GM10248 (cell line): Measurements from ENCODE around the gene RRP12.

ENCODE experiments used
- CTCF ChIA-PET: fragments of 300-600 bp; sonication (Branson Sonifier 250); formaldehyde crosslinking; extraction: SDS; loops from one replicate; lab custom pipeline; 2021; ENCODE audit warnings: antibody characterized with exemption; lab: Yijun Ruan, JAX
- POLR2A ChIA-PET: fragments of 350-650 bp; sonication (Branson Sonifier 250); formaldehyde crosslinking; extraction: SDS; loops from one replicate; lab custom pipeline; 2020; ENCODE audit warnings: antibody characterized with exemption; lab: Yijun Ruan, JAX
- DNase-seq: peaks from one replicate; pipeline ENCODE4 v3.0.0; 2012; ENCODE audit errors: extremely low spot score
- TF ChIP-seq, protein P1 (sequence below): IDR thresholded peaks from 2 replicates; pipeline ENCODE4 v1.5.1; 2012; ENCODE audit warnings: mild to moderate bottlenecking, low read depth; ENCODE audit errors: extremely low read depth, missing control alignments, control extremely low read depth

Gene RRP12

DNA sequence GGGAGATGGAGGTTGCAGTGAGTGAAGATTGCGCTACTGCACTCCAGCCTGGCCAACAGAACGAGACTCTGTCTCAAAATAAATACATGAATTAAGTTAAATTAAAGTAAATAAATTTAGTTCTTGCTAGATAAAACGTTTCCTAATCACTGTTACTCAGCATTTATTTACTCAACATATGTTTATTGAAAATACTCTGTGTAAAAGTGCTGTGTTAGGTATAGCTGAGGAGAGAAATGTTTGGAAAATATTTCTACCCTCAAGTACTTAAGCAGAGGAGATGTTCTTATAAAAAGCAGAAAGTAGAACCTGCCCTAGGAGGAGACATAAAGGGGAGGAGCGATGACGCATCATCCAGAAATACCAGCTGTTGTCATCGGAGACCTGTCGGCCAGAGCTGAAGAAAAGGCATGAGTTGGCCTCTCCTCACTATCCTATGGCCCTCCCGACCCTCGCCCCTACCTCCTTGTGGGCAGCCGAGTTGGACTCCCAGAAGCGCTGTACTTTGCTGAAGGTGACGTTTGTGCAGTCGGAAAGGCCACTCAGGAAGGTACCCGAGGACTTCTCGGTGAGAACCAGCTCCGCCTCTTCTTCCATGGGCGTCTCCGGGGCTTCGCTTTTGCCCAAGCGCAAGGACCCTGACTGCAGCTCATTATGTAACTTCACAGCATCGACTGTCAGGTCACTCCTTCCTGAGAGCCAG is 1.1 kb downstream of the RRP12 start:
- POLR2A ChIA-PET: interaction anchor here (1.2 to 1.5 kb wide), 2 partner anchors 12 to 13 kb away, joined by 5 to 9 read pairs; no protein-coding TSS in a partner anchor
- no peak for DNase-seq
- TF ChIP-seq, protein P1, sequence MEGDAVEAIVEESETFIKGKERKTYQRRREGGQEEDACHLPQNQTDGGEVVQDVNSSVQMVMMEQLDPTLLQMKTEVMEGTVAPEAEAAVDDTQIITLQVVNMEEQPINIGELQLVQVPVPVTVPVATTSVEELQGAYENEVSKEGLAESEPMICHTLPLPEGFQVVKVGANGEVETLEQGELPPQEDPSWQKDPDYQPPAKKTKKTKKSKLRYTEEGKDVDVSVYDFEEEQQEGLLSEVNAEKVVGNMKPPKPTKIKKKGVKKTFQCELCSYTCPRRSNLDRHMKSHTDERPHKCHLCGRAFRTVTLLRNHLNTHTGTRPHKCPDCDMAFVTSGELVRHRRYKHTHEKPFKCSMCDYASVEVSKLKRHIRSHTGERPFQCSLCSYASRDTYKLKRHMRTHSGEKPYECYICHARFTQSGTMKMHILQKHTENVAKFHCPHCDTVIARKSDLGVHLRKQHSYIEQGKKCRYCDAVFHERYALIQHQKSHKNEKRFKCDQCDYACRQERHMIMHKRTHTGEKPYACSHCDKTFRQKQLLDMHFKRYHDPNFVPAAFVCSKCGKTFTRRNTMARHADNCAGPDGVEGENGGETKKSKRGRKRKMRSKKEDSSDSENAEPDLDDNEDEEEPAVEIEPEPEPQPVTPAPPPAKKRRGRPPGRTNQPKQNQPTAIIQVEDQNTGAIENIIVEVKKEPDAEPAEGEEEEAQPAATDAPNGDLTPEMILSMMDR: no peak
- CTCF ChIA-PET: interaction anchor here (1.0 to 5.6 kb wide), 4 partner anchors 9 to 14 kb away, joined by 3 to 38 read pairs (median 4); no protein-coding TSS in a partner anchor

DNA sequence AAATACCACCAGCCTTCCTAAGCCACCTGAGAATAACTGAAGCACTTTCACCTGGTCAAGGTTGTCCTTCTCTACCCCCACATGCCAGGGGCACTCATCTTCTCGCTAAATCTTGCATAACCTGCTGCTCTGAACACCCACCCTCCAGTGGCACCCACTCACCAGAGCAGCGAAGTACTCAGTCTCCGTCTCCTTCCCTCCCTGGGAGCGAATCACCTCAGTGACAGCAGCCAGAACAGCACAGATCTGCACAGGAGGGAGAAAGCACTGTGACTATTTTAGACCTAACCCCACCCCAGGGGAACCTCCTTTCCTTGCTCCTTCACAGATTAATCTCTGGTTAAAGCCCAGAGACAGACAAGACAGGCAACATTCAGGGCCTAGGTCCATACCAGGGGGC is 5.1 kb downstream of the RRP12 start:
- TF ChIP-seq, protein P1: no peak
- CTCF ChIA-PET: no interaction called here
- DNase-seq: no peak
- POLR2A ChIA-PET: no interaction called here

DNA sequence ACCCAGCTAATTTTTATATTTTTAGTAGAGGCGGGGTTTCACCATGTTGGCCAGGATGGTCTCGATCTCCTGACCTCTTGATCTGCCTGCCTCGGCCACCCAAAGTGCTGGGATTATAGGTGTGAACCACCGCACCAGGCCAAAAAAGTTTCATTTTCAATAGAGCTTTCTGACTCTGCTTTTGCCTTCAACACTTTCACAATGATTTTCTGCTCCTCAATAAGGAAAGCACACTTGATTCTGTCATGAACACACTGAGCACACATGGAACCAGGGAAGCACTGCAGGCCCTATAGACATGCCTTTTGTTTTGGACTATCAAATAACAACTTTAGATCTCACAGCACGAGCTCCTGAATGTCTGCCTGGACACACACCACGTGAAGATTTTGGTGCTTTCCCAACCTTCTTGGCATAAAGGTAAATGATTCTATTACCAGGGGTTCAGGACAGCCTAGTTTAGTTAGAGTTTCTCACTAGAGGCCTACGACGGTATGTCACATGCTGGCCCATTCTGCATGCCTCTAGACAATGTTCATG is 8.0 kb downstream of the RRP12 start:
- ChIA-PET CTCF (no interaction called here), POLR2A (no interaction called here)
- TF ChIP-seq, protein P1: no peak
- no peak for DNase-seq

DNA sequence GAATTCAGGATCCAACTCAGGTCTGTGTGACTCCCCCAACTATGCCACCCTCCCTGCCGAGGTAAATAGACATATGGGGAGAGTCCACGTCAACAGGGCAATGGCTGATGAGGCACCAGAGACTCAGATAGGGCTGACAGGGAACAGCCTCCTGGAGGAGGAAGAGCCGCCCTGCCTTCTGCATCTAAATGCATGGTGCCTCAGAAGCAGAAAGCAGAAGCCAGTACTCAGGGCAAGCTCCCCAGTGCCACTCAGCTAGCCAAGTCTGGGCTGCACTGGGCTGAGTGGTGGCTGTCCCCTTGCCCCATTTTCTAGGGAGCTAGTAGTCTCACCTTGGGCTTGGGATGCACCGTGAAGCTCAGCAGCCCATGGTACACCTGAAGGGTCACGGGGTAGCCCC is 11.0 kb downstream of the RRP12 start:
- no peak for DNase-seq
- TF ChIP-seq, protein P1: no peak
- ChIA-PET CTCF (no interaction called here), POLR2A (no interaction called here)

DNA sequence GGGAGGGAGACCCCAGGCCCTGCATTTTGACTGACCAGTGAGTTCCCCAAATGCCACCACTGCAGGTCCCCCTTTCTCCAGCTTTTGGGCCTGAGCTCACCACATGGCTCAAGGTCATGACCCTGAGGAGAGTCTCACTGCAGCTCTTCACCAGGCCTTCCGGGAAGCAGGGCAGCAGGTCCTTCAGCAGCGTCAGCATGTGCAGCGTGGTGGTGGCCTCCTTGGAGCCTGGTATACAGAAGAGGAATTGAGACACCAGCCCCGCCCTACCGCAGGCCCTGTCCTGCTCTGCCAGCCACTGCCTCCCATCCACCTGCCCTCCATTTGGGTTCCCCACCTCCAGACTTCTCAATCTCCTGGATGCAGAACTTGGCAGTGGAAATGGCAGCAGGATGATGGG is 13.0 kb downstream of the RRP12 start:
- TF ChIP-seq, protein P1: no peak
- ChIA-PET POLR2A (interaction anchor here (1.4 kb wide), 1 partner anchor 13 kb away, joined by 5 read pairs; the partner anchor contains the start of gene RRP12), CTCF (no interaction called here)
- no peak for DNase-seq

DNA sequence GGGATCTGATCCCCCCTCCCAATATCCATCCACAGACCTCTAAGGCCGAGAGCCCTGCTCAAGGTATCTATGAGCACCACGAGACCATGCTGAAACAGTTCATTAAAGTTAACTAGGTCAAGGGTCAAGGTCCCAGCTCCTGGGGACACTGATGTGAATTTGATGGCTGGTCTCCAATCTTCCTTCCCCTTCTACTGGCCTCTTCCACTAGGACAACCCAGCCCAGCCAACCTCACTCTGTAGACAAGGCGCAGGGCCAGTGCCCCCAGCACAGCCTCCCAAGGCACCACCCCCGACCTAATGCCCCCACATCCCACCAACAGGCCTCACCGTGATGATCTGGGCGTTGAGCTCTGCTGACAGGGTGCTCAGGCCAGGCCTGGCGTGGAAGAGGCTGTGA is 15.6 kb downstream of the RRP12 start:
- DNase-seq: no peak
- ChIA-PET CTCF (interaction anchor here (0.8 kb wide), 1 partner anchor 15 kb away, joined by 3 read pairs; no protein-coding TSS in a partner anchor), POLR2A (no interaction called here)
- TF ChIP-seq, protein P1: no peak
